PFSK-1 (cell line): ENCODE measurements around the gene EIF3L.

Source experiments
- POLR2AphosphoS5 ChIP-seq: IDR thresholded peaks from 2 replicates; pipeline ENCODE4 v1.6.1; 2012; ENCODE audit warnings: low read depth, mild to moderate bottlenecking, control low read depth, low read length, moderate library complexity
- SIN3A ChIP-seq: IDR thresholded peaks from 2 replicates; pipeline ENCODE4 v1.6.1; 2012; ENCODE audit warnings: mild to moderate bottlenecking, low read length, moderate library complexity, borderline replicate concordance; ENCODE audit not compliant: insufficient read depth
- TAF1 ChIP-seq: IDR thresholded peaks from 2 replicates; pipeline ENCODE4 v1.6.1; 2012; ENCODE audit warnings: low read length, control low read depth, borderline replicate concordance; ENCODE audit not compliant: insufficient read depth
- TF ChIP-seq, protein P1 (sequence below), 2 experiments: IDR thresholded peaks; 2 replicates each; pipeline versions ENCODE4 v1.6.1 to v1.8.0; 2011 to 2012; ENCODE audit warnings: low read depth in 2 of 2, low read length in 2 of 2, control low read depth in 1 of 2, inconsistent platforms in 1 of 2, mild to moderate bottlenecking in 1 of 2, moderate library complexity in 1 of 2; ENCODE audit not compliant: insufficient read depth in 1 of 2

DNA sequence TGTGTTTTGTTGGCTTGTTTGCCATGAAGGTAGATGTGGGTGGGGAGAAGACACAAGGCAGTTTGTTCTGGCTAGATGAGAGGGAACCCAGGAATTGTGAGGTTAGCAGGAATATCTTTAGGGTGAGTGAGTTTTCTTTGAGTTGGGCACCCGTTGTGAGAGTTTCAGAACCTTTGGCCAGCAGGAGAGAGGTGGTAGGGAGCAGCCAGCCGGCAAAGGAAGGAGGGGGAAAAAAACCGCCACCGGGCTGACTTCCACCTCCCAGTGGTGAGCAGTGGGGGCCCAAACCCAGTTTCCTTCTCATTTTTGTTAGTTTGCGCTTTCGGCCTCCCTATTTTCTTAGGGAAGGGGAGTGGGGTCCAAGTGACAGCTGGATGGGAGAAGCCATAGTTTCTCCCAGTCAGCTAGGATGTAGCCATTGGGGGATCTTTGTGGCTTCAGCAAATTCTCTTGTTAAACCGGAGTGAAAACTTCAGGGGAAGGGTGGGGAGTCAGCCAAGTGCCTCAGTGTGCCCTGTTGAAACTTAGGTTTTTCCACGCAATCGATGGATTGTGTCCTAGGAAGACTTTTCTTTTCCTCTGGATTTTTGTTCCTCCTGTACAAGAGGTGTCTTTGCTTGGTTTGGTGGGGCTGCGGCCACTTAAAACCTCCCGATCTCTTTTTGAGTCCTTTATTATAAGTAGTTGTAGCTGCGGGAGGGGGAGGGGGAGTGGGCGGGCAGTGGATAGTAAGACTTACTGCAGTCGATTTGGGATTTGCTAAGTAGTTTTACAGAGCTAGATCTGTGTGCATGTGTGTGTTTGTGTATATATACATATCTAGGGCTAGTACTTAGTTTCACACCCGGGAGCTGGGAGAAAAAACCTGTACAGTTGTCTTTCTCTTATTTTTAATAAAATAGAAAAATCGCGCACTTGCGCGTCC lies 42.5 kb upstream of the EIF3L start:
- TF ChIP-seq, protein P1, sequence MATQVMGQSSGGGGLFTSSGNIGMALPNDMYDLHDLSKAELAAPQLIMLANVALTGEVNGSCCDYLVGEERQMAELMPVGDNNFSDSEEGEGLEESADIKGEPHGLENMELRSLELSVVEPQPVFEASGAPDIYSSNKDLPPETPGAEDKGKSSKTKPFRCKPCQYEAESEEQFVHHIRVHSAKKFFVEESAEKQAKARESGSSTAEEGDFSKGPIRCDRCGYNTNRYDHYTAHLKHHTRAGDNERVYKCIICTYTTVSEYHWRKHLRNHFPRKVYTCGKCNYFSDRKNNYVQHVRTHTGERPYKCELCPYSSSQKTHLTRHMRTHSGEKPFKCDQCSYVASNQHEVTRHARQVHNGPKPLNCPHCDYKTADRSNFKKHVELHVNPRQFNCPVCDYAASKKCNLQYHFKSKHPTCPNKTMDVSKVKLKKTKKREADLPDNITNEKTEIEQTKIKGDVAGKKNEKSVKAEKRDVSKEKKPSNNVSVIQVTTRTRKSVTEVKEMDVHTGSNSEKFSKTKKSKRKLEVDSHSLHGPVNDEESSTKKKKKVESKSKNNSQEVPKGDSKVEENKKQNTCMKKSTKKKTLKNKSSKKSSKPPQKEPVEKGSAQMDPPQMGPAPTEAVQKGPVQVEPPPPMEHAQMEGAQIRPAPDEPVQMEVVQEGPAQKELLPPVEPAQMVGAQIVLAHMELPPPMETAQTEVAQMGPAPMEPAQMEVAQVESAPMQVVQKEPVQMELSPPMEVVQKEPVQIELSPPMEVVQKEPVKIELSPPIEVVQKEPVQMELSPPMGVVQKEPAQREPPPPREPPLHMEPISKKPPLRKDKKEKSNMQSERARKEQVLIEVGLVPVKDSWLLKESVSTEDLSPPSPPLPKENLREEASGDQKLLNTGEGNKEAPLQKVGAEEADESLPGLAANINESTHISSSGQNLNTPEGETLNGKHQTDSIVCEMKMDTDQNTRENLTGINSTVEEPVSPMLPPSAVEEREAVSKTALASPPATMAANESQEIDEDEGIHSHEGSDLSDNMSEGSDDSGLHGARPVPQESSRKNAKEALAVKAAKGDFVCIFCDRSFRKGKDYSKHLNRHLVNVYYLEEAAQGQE (IDR thresholded peaks at IDR 0.05; ENCODE audit: insufficient read depth in 1 of 2, low read depth in 2 of 2, low read length in 2 of 2), result no peak
- TF ChIP-seq TAF1 (no peak), SIN3A (no peak), POLR2AphosphoS5 (no peak)
